Heart left ventricle (tissue), 16 donors: ENCODE measurements around the gene AK3. TPM values are rescaled to one million over a fixed set of nuclear protein-coding genes. Genes with fewer than 3 reads are reported as not detected.

Experiments
- ATAC-seq, 4 donors: fragments of 200-7000 bp; cut with Tn5 transposase; one replicate each; pipeline ENCODE4 v1.9.1; 2020 to 2022; ENCODE audit warnings: moderate library complexity in 4 of 4, mild to moderate bottlenecking in 3 of 4, moderate number of reproducible peaks in 1 of 4
- DNase-seq, 5 donors: peaks; one replicate each; pipeline ENCODE4 v3.0.0-alpha.2; 2020
- H3K27ac ChIP-seq, 12 donors: fragments of 200-600 bp; sonication (generic) in 4 of 12; one replicate each; pipeline versions ENCODE4 v1.5.0 to v1.8.0; 2016 to 2022; ENCODE audit warnings: mild to moderate bottlenecking in 2 of 12
- H3K27me3 ChIP-seq, 9 donors: fragments of 200-600 bp; sonication (generic) in 2 of 9; one replicate each; pipeline versions ENCODE4 v1.5.1 to v1.8.0; 2016 to 2022; ENCODE audit warnings: mild to moderate bottlenecking in 3 of 9
- H3K36me3 ChIP-seq, 9 donors: fragments of 200-600 bp; sonication (generic) in 2 of 9; one replicate each; pipeline versions ENCODE4 v1.5.0 to v1.8.0; 2018 to 2022; ENCODE audit warnings: mild to moderate bottlenecking in 2 of 9
- H3K4me1 ChIP-seq, 12 donors: fragments of 200-600 bp; sonication (generic) in 4 of 12; one replicate each; pipeline versions ENCODE4 v1.5.0 to v1.8.0; 2016 to 2022; ENCODE audit warnings: mild to moderate bottlenecking in 3 of 12
- H3K4me3 ChIP-seq, 12 donors: fragments of 200-600 bp; sonication (generic) in 4 of 12; one replicate each; pipeline versions ENCODE4 v1.5.0 to v1.8.0; 2017 to 2022; ENCODE audit warnings: mild to moderate bottlenecking in 9 of 12, moderate library complexity in 4 of 12
- H3K9me3 ChIP-seq, 12 donors: fragments of 200-600 bp; sonication (generic) in 4 of 12; one replicate each; pipeline versions ENCODE4 v1.5.0 to v1.8.0; 2016 to 2022; ENCODE audit warnings: mild to moderate bottlenecking in 1 of 12
- POLR2A ChIP-seq, 2 donors: fragments of 450-650 bp; IDR thresholded peaks; one replicate each; pipeline ENCODE4 v1.6.1; 2017; ENCODE audit warnings: antibody characterized with exemption in 2 of 2, mild to moderate bottlenecking in 2 of 2, moderate library complexity in 2 of 2
- WGBS, 4 donors: extraction: QIAGEN DNeasy Blood & Tissue Kit in 2 of 4; methylation state at CpG; one replicate each; pipeline versions ENCODE4 v1.1.5 to v1.1.7; 2013 to 2018; 5-methylcytosine and 5-hydroxymethylcytosine counted together
- intact Hi-C, 10 donors: fragments of 100-400 bp; cut with DNase I; formaldehyde crosslinking; loops; one replicate each; pipeline versions ENCODE4 v1.11.1 to v1.14.2; 2022
- polyA plus RNA-seq, 2 donors: library from polyadenylated mRNA; stranded (reverse); fragments of 200-250 nt; gene quantifications; one replicate each; pipeline ENCODE4 v1.2.3, GENCODE V29; 2013
- total RNA-seq, 9 donors: library from RNA; depleted of rRNA in 2 of 9; stranded (reverse); fragments of >200 nt in 2 of 9; fragmentation: NEBNext Ultra II Directional in 3 of 9; extraction: Animal tissue kit (Norgen Biotek cat#: 25700) in 3 of 9; gene quantifications; one replicate each; pipeline versions ENCODE4 v1.1.0 to v1.2.4, GENCODE V29; 2016 to 2023
- TF ChIP-seq, protein P1 (sequence below), 12 donors: fragments of 200-600 bp; sonication (generic) in 4 of 12; IDR thresholded peaks; one replicate each; pipeline versions ENCODE4 v1.5.0 to v1.8.0; 2018 to 2022; ENCODE audit warnings: antibody characterized with exemption in 12 of 12, mild to moderate bottlenecking in 5 of 12
- donor health status: ischemic (EF 13 %, LVEDD 7.1; RV severe dilation, severe dysfunction).
- donor health status: healthy with polysubstance abuse.
- donor health status: DM: no; HTN: yes; CAD: no.
- donor health status: DM: no; HTN: no; CAD: no.
- donor health status: ischemic (EF 25% LVEDD 6.9; RV normal size, moderate dysfunction).
- donor health status: ischemic (EF 25% LVEDD 5.7; RV mildly dilated, moderate dysfunction).
- donor health status: healthy.
- donor health status: DM: yes; HTN: yes; CAD: no.
- donor health status: ischemic (EF 35%, LVEDD 5.7; RV mildly dilated, moderate dysfunction).
- donor health status: nonischemic (EF 11% LVEDD 7.7; RV severe dilation, severe dysfunction).
- donor health status: DM: yes; HTN: yes; CAD: no.
- donor health status: PGD.
- donor health status: ischemic (EF 29% LVEDD 5.4; RV normal size, mild dysfunction).
- donor health status: nonischemic (EF 23%, LVEDD 6.1; RV moderate dilation, normal function).

The AK3 gene
- total and polyA plus RNA-seq, 11 donors: 47.8 to 231 (median 149) TPM

DNA sequence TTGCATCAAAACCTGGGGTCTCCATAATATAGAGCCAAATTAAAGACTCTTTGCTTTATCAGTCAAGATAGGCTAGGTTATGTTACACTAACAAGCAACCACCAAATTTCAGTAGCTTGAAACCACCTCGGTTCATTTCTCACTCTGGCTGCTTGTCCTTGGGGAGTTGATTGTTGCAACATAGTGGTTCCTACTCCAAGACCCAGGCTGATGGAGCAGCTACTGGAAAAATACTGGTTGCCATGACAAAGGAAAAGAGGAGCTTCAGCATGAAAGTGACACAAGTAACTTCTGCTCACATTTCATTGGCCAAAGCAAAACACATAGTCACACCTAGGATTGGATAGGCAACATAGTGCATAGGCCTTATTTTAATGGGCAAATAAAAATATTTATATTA is 33.2 kb upstream of the AK3 start:
- H3K4me3 ChIP-seq: no peak overlapping the region
- 44 to 69% (median 55%) methylated on average over 1 of the region's 1 CpG for WGBS, 4 donors

DNA sequence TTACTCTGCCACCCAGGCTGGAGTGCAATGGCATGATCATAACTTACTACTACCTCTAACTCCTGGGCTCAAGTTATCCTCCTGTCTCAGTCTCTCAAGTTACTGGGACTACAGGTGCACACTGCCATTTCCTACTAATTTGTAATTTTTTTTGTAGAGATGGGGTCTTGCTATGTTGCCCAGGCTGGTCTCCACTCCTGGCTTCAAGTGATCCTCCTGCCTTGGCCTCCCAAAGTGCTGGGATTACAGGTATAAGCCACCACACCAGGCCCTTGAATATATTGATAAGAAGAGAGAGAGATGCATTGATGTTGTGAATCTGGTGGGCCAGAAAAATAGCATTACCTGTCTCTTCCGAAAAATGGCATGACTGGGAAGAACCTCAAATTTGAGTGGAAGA is 30.8 kb upstream of the AK3 start:
- H3K9me3 ChIP-seq: no peaks in the 10 kb centered on the region
- intact Hi-C loops: no loop called here
- ATAC-seq (no peak), DNase-seq (no peak)
- no peak overlapping the region for H3K4me3 ChIP-seq
- H3K27me3 ChIP-seq: no peaks in the 10 kb centered on the region
- TF ChIP-seq POLR2A (IDR thresholded peaks at IDR 0.05): no peak
- TF ChIP-seq, protein P1, sequence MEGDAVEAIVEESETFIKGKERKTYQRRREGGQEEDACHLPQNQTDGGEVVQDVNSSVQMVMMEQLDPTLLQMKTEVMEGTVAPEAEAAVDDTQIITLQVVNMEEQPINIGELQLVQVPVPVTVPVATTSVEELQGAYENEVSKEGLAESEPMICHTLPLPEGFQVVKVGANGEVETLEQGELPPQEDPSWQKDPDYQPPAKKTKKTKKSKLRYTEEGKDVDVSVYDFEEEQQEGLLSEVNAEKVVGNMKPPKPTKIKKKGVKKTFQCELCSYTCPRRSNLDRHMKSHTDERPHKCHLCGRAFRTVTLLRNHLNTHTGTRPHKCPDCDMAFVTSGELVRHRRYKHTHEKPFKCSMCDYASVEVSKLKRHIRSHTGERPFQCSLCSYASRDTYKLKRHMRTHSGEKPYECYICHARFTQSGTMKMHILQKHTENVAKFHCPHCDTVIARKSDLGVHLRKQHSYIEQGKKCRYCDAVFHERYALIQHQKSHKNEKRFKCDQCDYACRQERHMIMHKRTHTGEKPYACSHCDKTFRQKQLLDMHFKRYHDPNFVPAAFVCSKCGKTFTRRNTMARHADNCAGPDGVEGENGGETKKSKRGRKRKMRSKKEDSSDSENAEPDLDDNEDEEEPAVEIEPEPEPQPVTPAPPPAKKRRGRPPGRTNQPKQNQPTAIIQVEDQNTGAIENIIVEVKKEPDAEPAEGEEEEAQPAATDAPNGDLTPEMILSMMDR (IDR thresholded peaks at IDR 0.05): no peak
- H3K36me3 ChIP-seq: no peaks in the 10 kb centered on the region
- H3K27ac ChIP-seq: no peak overlapping the region
- peaks cover 0 to 6% (median 0%) of the 10 kb centered on the region in 12 donors for H3K4me1 ChIP-seq
- 92 to 100% (median 96%) methylated on average over 1 of the region's 1 CpG for WGBS, 4 donors

More for the DNA sequence above, 33.2 kb upstream of the AK3 start:
- H3K9me3 ChIP-seq: no peaks in the 10 kb centered on the region
- H3K4me1 ChIP-seq: peaks cover 0 to 6% (median 0%) of the 10 kb centered on the region in 12 donors
- TF ChIP-seq POLR2A (IDR thresholded peaks at IDR 0.05): no peak
- TF ChIP-seq, protein P1 (IDR thresholded peaks at IDR 0.05): no peak
- no peaks in the 10 kb centered on the region for H3K36me3 ChIP-seq
- no peaks in the 10 kb centered on the region for H3K27me3 ChIP-seq
- intact Hi-C loops: no loop called here
- DNase-seq: peak in 3 of 5 donors; percentile 27 to 47 (median 39)
- ATAC-seq: peak; percentile 42 to 89 (median 64)
- no peak overlapping the region for H3K27ac ChIP-seq

DNA sequence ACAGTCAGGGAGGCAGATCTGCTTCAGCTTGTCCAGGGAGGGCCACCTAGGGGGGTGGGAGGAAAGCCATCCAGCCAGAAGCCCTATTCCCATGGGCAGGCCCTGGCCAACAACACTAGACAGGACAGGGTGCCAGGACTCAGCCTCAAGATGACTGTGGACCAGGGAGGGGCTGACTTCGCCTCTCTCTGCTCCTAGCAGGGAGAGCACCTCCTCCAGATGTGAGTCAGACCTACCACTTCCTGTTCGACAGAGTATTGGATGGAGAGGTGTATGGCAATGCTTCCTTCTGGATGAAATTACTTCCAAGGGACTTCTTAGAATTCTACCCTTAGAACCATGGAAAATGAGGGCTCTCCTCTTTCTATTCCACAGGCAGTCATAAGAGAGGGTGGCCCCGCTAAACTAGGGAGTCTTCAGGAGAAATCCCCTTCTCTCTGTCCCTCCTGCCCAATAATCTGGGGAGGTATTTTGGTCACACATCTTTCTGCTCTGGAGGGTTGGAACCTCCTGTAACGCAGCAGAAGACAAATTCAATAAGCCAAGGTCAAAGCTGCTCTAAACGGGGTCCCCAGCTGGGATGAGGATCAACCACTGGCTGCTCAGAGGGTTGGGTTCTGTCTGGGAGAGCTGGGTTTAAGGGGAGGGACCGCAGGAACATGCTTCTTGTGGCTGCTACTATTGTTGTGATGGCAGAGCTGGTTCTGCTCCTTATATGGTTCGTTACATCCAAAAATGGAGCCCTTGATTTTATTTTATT is 28.5 kb upstream of the AK3 start:
- no peaks in the 10 kb centered on the region for H3K36me3 ChIP-seq
- TF ChIP-seq, protein P1 (IDR thresholded peaks at IDR 0.05): no peak
- no peak for TF ChIP-seq POLR2A (IDR thresholded peaks at IDR 0.05)
- DNase-seq (peak in 1 of 5 donors; percentile 32), ATAC-seq (peak in 1 of 4 donors; percentile 55)
- no peaks in the 10 kb centered on the region for H3K9me3 ChIP-seq
- WGBS, 4 donors: 78 to 86% (median 85%) methylated on average over 7 of the region's 7 CpGs
- intact Hi-C loops: loop anchor here in 7 of 10 donors (5.0 to 10.0 kb wide), 6 partner anchors 88 to 825 kb away; partner anchors contain the start of gene PLGRKT (in 1 of the 7)
- no peak overlapping the region for H3K4me3 ChIP-seq
- peaks cover 0 to 6% (median 0%) of the 10 kb centered on the region in 12 donors for H3K4me1 ChIP-seq
- no peak overlapping the region for H3K27ac ChIP-seq
- H3K27me3 ChIP-seq: no peaks in the 10 kb centered on the region

DNA sequence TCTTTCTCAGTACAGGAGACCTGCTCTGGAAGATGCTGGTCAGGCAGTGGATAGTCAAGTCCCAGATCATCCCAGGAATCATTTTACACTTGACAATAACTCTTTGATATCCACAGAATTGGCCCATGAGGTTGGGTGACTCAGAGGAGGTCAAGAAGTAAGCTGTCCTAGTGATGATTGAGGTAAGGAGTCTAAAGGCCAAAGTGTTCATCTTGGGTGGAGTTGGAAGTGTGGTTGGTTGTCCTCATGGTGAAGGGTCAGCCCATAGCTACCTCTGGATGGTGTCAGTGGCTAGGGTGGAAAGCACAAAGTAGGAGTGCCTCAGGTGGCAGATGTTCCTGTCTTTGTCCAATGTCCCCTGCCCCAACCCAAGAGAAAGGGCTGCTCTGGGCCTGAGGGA is 27.7 kb upstream of the AK3 start:
- H3K4me3 ChIP-seq: no peak overlapping the region
- H3K4me1 ChIP-seq: peaks cover 0 to 3% (median 0%) of the 10 kb centered on the region in 12 donors

More for the DNA sequence above, 27.7 kb upstream of the AK3 start:
- DNase-seq: no peak
- Histone ChIP-seq H3K27ac (no peak overlapping the region), H3K36me3 (no peaks in the 10 kb centered on the region), H3K27me3 (no peaks in the 10 kb centered on the region), H3K9me3 (no peaks in the 10 kb centered on the region)
- intact Hi-C loops: loop anchor here in 7 of 10 donors (5.0 to 10.0 kb wide), 6 partner anchors 89 to 826 kb away; partner anchors contain the start of gene PLGRKT (in 1 of the 7)
- TF ChIP-seq, protein P1 (IDR thresholded peaks at IDR 0.05): no peak
- TF ChIP-seq POLR2A (IDR thresholded peaks at IDR 0.05): no peak
- ATAC-seq: no peak
